Measurements from ENCODE around the gene PRMT1. TPM values are rescaled to one million over a fixed set of nuclear protein-coding genes. Genes with fewer than 3 reads are reported as not detected.
A peak's percentile ranks its signal among the peaks of the same experiment; 100 is the strongest.

PRMT1 gene
- total and polyA plus RNA-seq, 9 of the 15 experiments (the other 6 are each of a cell fraction or from before 2014, with no cell fraction given): 13.3 to 464 (median 326) TPM

GRCh38 chr19:49712397-49712859, 35.4 kb downstream of the PRMT1 start (continued):
- TF ChIP-seq MLLT1 (IDR thresholded peaks at IDR 0.05) (peak in 1 of 2 experiments; percentile 77; a peak in 1 of 4 replicates), ETS1 (conservative IDR thresholded peaks at IDR 0.05; ENCODE audit: control insufficient read depth, low read depth, low read length) (0 out of 2 replicates have a peak, but pooled peaks have one; percentile 39), ZNF644 (tag; IDR thresholded peaks at IDR 0.05; ENCODE audit: low read depth) (no peak), KLF16 (IDR thresholded peaks at IDR 0.05) (no peak), BMI1 (IDR thresholded peaks at IDR 0.05; ENCODE audit: low read length) (no peak), CXXC5 (CRISPR knock-in tag; IDR thresholded peaks at IDR 0.05) (peak; percentile 63), NR4A1 (CRISPR knock-in tag; IDR thresholded peaks at IDR 0.05) (no peak), NR4A1 (tag; IDR thresholded peaks at IDR 0.05) (no peak), TRIM24 (IDR thresholded peaks at IDR 0.05) (peak in 1 of 2 experiments; percentile 67; a peak in 2 of 4 replicates), FOXJ3 (CRISPR knock-in tag; IDR thresholded peaks at IDR 0.05) (no peak), ELK1 (CRISPR knock-in tag; IDR thresholded peaks at IDR 0.05) (no peak), CBFB (CRISPR knock-in tag; IDR thresholded peaks at IDR 0.05) (no peak), NUFIP1 (IDR thresholded peaks at IDR 0.05; ENCODE audit: partially characterized antibody) (no peak), ZKSCAN3 (CRISPR knock-in tag; IDR thresholded peaks at IDR 0.05) (no peak), ZBTB7A (IDR thresholded peaks at IDR 0.05; ENCODE audit: borderline replicate concordance, control insufficient read depth, low read depth, low read length) (peak; percentile 78), HES1 (IDR thresholded peaks at IDR 0.05; ENCODE audit: low read depth) (no peak), ZNF57 (CRISPR knock-in tag; IDR thresholded peaks at IDR 0.05) (no peak), CBFA2T2 (conservative IDR thresholded peaks at IDR 0.05) (no peak), JUND (IDR thresholded peaks at IDR 0.05; ENCODE audit: borderline replicate concordance, low read depth, low read length) (no peak; the same call in 1 of the 2 replicates), JUND (tag; IDR thresholded peaks at IDR 0.05; ENCODE audit: borderline replicate concordance, low read depth, low read length) (peak; percentile 25; the same call in 1 of the 3 replicates), RBM17 (IDR thresholded peaks at IDR 0.05; ENCODE audit: borderline replicate concordance, low read depth, low read length) (no peak), FOSL1 (tag; conservative IDR thresholded peaks at IDR 0.05) (no peak; the same call in 1 of the 2 replicates)
- TF ChIP-seq, protein P1, sequence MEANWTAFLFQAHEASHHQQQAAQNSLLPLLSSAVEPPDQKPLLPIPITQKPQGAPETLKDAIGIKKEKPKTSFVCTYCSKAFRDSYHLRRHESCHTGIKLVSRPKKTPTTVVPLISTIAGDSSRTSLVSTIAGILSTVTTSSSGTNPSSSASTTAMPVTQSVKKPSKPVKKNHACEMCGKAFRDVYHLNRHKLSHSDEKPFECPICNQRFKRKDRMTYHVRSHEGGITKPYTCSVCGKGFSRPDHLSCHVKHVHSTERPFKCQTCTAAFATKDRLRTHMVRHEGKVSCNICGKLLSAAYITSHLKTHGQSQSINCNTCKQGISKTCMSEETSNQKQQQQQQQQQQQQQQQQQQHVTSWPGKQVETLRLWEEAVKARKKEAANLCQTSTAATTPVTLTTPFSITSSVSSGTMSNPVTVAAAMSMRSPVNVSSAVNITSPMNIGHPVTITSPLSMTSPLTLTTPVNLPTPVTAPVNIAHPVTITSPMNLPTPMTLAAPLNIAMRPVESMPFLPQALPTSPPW (CRISPR knock-in tag; IDR thresholded peaks at IDR 0.05): peak; percentile 68
